OCI-LY3 (cell line): ENCODE measurements around the gene TSPAN9.

ENCODE experiments used
- H2AFZ ChIP-seq: fragments of 200-600, 300-600 bp; shearing (Covaris generic); 2 replicates; pipeline ENCODE4 v1.6.0; 2014; ENCODE audit warnings: antibody characterized with exemption, low read depth, low read length
- H3K27ac ChIP-seq: fragments of 200-600, 300-600 bp; sonication (generic); 2 replicates; pipeline ENCODE4 v1.5.1; 2014; ENCODE audit warnings: mild to moderate bottlenecking, low read length, moderate library complexity, mixed read lengths
- H3K27me3 ChIP-seq: fragments of 200-600, 300-600 bp; sonication (generic); 2 replicates; pipeline ENCODE4 v1.6.1; 2014; ENCODE audit warnings: low read depth, low read length, mixed read lengths
- H3K36me3 ChIP-seq: fragments of 200-600, 300-600 bp; sonication (generic); replicated peaks from 2 replicates; pipeline ENCODE3; 2014; ENCODE audit warnings: low read depth, low read length, mixed read lengths
- H3K4me1 ChIP-seq: fragments of 300-600, 200-600 bp; sonication (generic); 2 replicates; pipeline ENCODE4 v1.6.1; 2014; ENCODE audit warnings: low read length, mixed read lengths
- H3K4me2 ChIP-seq: fragments of 200-600, 300-600 bp; sonication (generic); 2 replicates; pipeline ENCODE4 v1.6.1; 2014; ENCODE audit warnings: low read length, mixed read lengths
- H3K4me3 ChIP-seq: fragments of 300-600, 200-600 bp; sonication (generic); 2 replicates; pipeline ENCODE4 v1.5.1; 2014; ENCODE audit warnings: antibody characterized with exemption, mild to moderate bottlenecking, low read length, moderate library complexity
- H3K79me2 ChIP-seq: fragments of 300-600, 200-600 bp; shearing (Covaris generic); 2 replicates; pipeline ENCODE4 v1.6.1; 2014; ENCODE audit warnings: mild to moderate bottlenecking, low read length, mixed read lengths
- H3K9ac ChIP-seq: fragments of 300-600, 200-600 bp; shearing (Covaris generic); 2 replicates; pipeline ENCODE4 v1.6.0; 2014; ENCODE audit warnings: mild to moderate bottlenecking, low read length, moderate library complexity
- H3K9me3 ChIP-seq: fragments of 200-600, 300-600 bp; shearing (Covaris generic); 2 replicates; pipeline ENCODE4 v1.6.1; 2014; ENCODE audit warnings: low read length, mixed read lengths; ENCODE audit not compliant: insufficient read depth
- H4K20me1 ChIP-seq: fragments of 200-600, 300-600 bp; sonication (generic); 2 replicates; pipeline ENCODE4 v1.6.1; 2016; ENCODE audit warnings: low read length, mixed read lengths; ENCODE audit not compliant: insufficient read depth
- EZH2phosphoT487 ChIP-seq: fragments of 200-600 bp; shearing (Covaris generic); IDR thresholded peaks from 2 replicates; pipeline ENCODE4 v1.6.1; 2018; ENCODE audit warnings: antibody characterized with exemption, mixed run types, low read depth
- TF ChIP-seq, protein P1 (sequence below): fragments of 200-600, 300-600 bp; sonication (generic); IDR thresholded peaks from 2 replicates; pipeline ENCODE4 v1.5.1; 2014; ENCODE audit warnings: antibody characterized with exemption, low read length, low read depth

The TSPAN9 gene

DNA sequence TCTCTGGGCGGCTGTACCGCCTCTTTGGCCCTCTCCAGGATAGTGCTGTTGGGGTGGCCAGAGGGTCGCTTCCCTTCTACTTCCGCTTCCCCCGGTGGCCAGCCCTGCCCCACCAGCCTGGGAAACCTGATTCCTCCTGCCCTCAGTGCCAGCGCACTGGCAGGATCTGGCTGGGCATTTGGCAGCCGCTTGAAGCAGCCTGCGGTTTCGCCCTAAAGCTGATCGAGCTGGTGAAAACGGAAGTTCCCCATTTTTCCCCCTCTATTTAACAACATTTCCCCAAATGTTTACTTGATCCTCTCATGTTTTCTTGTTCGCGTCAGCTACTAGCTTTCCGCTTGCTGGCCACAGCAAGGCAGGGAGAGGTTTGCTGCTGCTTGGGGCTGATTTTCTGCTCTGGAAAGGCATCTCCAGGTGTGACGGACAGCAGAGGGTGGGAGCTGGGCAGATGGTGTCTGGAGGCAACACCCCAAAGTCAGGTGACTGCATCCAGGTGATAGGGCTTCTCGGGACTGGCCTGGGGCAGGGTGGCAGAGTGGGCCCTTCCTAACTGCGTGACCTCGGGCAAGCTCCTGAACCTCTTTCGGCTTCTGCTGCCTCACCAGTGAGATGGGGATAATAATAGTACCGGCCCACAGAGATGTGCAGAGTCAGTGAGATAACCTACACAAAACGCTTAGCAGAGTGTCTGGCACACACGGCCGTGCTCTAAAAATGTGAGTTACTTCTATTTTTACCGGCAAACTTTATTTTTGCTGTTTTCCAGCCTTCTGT lies 53.1 kb downstream of the TSPAN9 start:
- TF ChIP-seq EZH2phosphoT487: no peak
- TF ChIP-seq, protein P1, sequence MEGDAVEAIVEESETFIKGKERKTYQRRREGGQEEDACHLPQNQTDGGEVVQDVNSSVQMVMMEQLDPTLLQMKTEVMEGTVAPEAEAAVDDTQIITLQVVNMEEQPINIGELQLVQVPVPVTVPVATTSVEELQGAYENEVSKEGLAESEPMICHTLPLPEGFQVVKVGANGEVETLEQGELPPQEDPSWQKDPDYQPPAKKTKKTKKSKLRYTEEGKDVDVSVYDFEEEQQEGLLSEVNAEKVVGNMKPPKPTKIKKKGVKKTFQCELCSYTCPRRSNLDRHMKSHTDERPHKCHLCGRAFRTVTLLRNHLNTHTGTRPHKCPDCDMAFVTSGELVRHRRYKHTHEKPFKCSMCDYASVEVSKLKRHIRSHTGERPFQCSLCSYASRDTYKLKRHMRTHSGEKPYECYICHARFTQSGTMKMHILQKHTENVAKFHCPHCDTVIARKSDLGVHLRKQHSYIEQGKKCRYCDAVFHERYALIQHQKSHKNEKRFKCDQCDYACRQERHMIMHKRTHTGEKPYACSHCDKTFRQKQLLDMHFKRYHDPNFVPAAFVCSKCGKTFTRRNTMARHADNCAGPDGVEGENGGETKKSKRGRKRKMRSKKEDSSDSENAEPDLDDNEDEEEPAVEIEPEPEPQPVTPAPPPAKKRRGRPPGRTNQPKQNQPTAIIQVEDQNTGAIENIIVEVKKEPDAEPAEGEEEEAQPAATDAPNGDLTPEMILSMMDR: no peak
- Histone ChIP-seq H3K9ac (no peak overlapping the region; the same call in 1 of the 2 replicates), H3K4me3 (peak overlapping the region; percentile 62), H3K27me3 (peaks cover 69% of the 10 kb centered on the region), H3K27ac (no peak overlapping the region), H3K79me2 (no peaks in the 10 kb centered on the region), H3K36me3 (no peaks in the 10 kb centered on the region), H4K20me1 (0 out of 2 replicates have a peak, but pooled peaks cover 3% of the 10 kb centered on the region), H3K4me1 (peaks cover 17% of the 10 kb centered on the region), H3K4me2 (peak overlapping the region; percentile 80), H2AFZ (peak overlapping the region; percentile 47; the same call in 1 of the 2 replicates), H3K9me3 (0 out of 2 replicates have a peak, but pooled peaks cover 3% of the 10 kb centered on the region)

DNA sequence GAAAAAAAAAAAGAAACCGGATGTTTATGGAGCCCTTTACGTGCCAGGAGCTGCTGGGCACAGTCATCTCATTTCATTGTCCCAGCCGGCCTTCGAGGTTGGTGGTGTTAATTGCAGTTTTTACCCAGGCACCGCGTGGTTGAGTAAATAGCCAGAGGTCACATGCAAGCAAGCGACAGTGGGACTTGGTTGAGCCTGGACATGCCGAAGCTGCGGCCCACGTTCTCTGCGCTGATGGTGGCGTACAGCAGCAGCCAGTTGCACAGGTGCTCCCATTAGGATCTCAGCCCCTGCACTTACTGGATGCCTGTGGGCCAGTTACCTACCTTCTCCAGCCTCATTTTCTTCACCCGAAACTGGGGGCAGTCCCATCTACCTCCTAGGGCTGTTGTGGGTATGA lies 54.0 kb downstream of the TSPAN9 start:
- Histone ChIP-seq H3K27ac (no peak overlapping the region), H3K27me3 (peaks cover 65% of the 10 kb centered on the region), H3K9ac (no peak overlapping the region), H2AFZ (no peak overlapping the region), H3K4me3 (no peak overlapping the region), H3K4me2 (no peak overlapping the region), H3K4me1 (peaks cover 17% of the 10 kb centered on the region), H3K79me2 (no peaks in the 10 kb centered on the region), H3K36me3 (no peaks in the 10 kb centered on the region), H3K9me3 (0 out of 2 replicates have a peak, but pooled peaks cover 3% of the 10 kb centered on the region), H4K20me1 (no peaks in the 10 kb centered on the region)
- TF ChIP-seq, protein P1: no peak
- no peak for TF ChIP-seq EZH2phosphoT487

DNA sequence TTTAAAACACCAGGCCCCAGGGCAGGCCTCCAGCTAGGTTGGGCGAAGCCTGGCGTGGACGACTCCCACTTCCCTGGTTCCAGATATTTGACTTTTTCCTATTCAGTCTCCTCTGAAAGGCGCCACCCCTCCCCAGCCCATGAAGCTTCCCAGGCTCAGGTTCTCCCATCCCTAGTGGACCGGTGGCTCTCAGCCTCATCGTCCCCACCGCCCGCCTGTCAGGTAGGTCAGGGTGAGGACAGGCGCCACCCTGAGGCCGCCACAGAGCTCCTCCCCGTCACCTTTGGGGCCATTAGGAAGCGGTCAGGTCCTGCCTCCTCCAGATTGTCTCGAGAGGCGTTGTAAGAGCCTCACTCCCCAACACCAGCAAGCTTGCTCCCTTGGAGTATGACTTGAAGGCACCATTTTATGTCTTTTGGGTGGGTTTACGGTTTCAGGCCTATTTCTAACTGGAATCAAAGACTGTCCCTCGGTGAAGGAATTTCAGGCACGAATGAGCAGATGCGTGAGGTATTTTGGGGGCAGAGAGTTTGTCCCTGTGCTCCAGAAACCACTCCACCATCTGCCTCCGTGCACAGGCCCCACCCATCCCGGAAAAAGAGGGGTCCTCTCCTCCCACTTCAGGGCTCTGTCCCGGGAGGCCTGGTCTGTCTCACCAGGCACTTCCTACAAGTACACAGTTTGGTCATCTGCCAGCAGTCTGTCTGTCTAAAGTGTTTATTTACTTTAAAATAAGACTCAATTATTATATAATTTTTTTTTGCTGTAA lies 55.6 kb downstream of the TSPAN9 start:
- TF ChIP-seq, protein P1: peak; percentile 22; the same call in 1 of the 2 replicates
- no peak for TF ChIP-seq EZH2phosphoT487
- Histone ChIP-seq H3K4me2 (no peak overlapping the region), H3K9ac (no peak overlapping the region), H3K79me2 (no peaks in the 10 kb centered on the region), H3K4me1 (peaks cover 17% of the 10 kb centered on the region), H3K4me3 (no peak overlapping the region), H2AFZ (no peak overlapping the region), H3K27ac (no peak overlapping the region), H4K20me1 (no peaks in the 10 kb centered on the region), H3K36me3 (no peaks in the 10 kb centered on the region), H3K27me3 (peaks cover 67% of the 10 kb centered on the region), H3K9me3 (0 out of 2 replicates have a peak, but pooled peaks cover 3% of the 10 kb centered on the region)

DNA sequence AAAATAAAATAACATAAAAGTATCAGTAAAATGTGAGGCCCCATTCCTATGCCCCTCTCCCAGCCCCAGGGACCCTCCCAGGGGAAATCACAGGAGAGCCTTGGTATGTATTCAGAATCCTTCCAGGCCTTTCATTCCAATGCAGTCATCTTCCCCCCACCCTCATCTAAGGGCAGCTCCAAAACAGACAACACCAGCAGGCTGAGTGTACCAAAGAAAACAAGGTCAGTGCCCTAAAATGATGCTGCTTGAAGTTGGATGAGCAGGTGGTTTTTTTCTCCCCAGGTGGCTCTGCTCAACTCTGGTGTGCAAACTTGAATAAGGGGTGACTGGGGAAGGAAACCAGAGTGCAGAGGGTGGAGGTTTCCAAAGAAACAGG lies 56.2 kb downstream of the TSPAN9 start:
- TF ChIP-seq EZH2phosphoT487: no peak
- TF ChIP-seq, protein P1: no peak
- H3K9me3 ChIP-seq: 0 out of 2 replicates have a peak, but pooled peaks cover 3% of the 10 kb centered on the region
- no peak overlapping the region for H3K27ac ChIP-seq
- H3K4me3 ChIP-seq: no peak overlapping the region
- H4K20me1 ChIP-seq: no peaks in the 10 kb centered on the region
- no peaks in the 10 kb centered on the region for H3K36me3 ChIP-seq
- no peak overlapping the region for H2AFZ ChIP-seq
- no peak overlapping the region for H3K9ac ChIP-seq
- peaks cover 17% of the 10 kb centered on the region for H3K4me1 ChIP-seq
- no peaks in the 10 kb centered on the region for H3K79me2 ChIP-seq
- peaks cover 61% of the 10 kb centered on the region for H3K27me3 ChIP-seq
- no peak overlapping the region for H3K4me2 ChIP-seq
